ENCODE results near the gene FBXL17.

The FBXL17 gene

GRCh38 chr5:108375768-108376167 is 6.1 kb downstream of the FBXL17 start:
- no peaks in the 10 kb centered on the region for H3K9me3 ChIP-seq (ENCODE audit: control insufficient read depth, insufficient read depth, low read depth, low read length)
- CTCF ChIA-PET, result interaction anchor here (0.6 kb wide), 1 partner anchor 497 kb away, joined by 3 read pairs; no protein-coding TSS in a partner anchor
- no peaks in the 10 kb centered on the region for H3K36me3 ChIP-seq (ENCODE audit: control insufficient read depth in 2 of 2, insufficient read depth in 1 of 2, low read length in 2 of 2)
- TF ChIP-seq ZNF366 (tag by site-specific recombination; conservative IDR thresholded peaks at IDR 0.05), result no peak
- TF ChIP-seq ZNF157 (tag by site-specific recombination; IDR thresholded peaks at IDR 0.05), result 0 out of 2 replicates have a peak, but pooled peaks have one; percentile 43
- TF ChIP-seq SETDB1 (IDR thresholded peaks at IDR 0.05; ENCODE audit: insufficient read length, low read length), result peak; percentile 44
- no peak overlapping the region for H3K27ac ChIP-seq (ENCODE audit: extremely low read depth, low read depth, low read length)
- H3K4me3 ChIP-seq (ENCODE audit: low read depth, low read length), result no peak overlapping the region
- peaks cover 5% of the 10 kb centered on the region; the same call in 1 of the 2 replicates for H3K4me1 ChIP-seq (ENCODE audit: control insufficient read depth, insufficient read depth, low read length)
- POLR2A ChIA-PET, result no interaction called here

DNA sequence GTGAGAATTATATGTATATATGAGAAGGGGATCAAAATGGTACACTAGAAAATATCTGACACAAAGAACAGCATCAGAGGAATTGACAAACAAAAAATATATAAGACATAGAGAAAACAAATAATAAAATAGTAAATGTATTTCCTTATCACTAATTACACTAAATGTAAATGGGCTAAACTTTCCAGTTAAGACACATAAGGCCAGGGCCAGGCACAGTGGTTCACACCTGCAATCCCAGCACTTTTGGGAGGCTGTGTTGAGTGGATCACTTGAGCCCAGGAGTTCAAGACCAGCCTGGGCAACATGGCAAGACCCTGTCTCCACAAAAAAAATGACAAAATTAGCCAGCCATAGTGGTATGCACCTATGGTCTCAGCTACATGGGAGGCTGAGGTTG is 8.5 kb downstream of the FBXL17 start:
- no peaks in the 10 kb centered on the region for H3K36me3 ChIP-seq (ENCODE audit: control insufficient read depth in 2 of 2, insufficient read depth in 1 of 2, low read length in 2 of 2)
- ChIA-PET CTCF (no interaction called here), POLR2A (no interaction called here)
- no peak overlapping the region for H3K4me3 ChIP-seq (ENCODE audit: low read depth, low read length)
- TF ChIP-seq SETDB1 (IDR thresholded peaks at IDR 0.05; ENCODE audit: insufficient read length, low read length), result peak; percentile 49
- no peak for TF ChIP-seq SP7 (tag by site-specific recombination; IDR thresholded peaks at IDR 0.05)
- H3K27ac ChIP-seq (ENCODE audit: extremely low read depth, low read depth, low read length), result no peak overlapping the region
- no peaks in the 10 kb centered on the region for H3K9me3 ChIP-seq (ENCODE audit: control insufficient read depth, insufficient read depth, low read depth, low read length)
- peaks cover 4% of the 10 kb centered on the region; the same call in 1 of the 2 replicates for H3K4me1 ChIP-seq (ENCODE audit: control insufficient read depth, insufficient read depth, low read length)

GRCh38 chr5:108372369-108372768 is 9.5 kb downstream of the FBXL17 start:
- Histone ChIP-seq H3K4me3 (ENCODE audit: low read depth, low read length) (no peak overlapping the region), H3K36me3 (ENCODE audit: control insufficient read depth in 2 of 2, insufficient read depth in 1 of 2, low read length in 2 of 2) (no peaks in the 10 kb centered on the region), H3K9me3 (ENCODE audit: control insufficient read depth, insufficient read depth, low read depth, low read length) (no peaks in the 10 kb centered on the region), H3K27ac (ENCODE audit: extremely low read depth, low read depth, low read length) (no peak overlapping the region), H3K4me1 (ENCODE audit: control insufficient read depth, insufficient read depth, low read length) (peaks cover 14% of the 10 kb centered on the region)
- CTCF ChIA-PET, result no interaction called here
- TF ChIP-seq ZNF645 (tag by site-specific recombination; IDR thresholded peaks at IDR 0.05) (no peak), ZNF558 (tag by site-specific recombination; IDR thresholded peaks at IDR 0.05) (peak; percentile 49; the same call in 1 of the 2 replicates), SETDB1 (IDR thresholded peaks at IDR 0.05; ENCODE audit: insufficient read length, low read length) (peak; percentile 84), SCRT1 (tag by site-specific recombination; IDR thresholded peaks at IDR 0.05; ENCODE audit: borderline replicate concordance) (no peak)
- POLR2A ChIA-PET, result interaction anchor here (1.3 kb wide), 1 partner anchor 8 kb away, joined by 3 read pairs; no protein-coding TSS in a partner anchor

DNA sequence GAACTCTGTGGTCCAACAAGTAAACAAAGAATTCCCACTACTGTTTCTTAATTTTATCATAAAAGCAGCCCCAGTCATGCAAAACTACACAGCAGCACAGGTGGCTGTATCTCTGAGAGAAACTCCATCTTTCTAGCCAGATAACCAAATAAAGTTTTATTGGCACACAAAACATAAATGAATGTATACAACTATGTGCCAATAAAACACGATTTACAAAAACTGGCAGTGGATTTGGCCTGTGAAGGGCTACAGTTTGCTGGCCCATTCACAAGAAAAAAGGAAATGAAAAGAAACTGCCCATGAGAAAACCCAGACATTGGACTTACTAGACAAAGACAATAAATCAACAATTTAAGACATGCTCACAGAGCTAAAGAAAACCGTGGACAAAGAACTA is 10.6 kb downstream of the FBXL17 start:
- ChIA-PET CTCF (interaction anchor here (0.6 kb wide), 1 partner anchor 71 kb away, joined by 4 read pairs; no protein-coding TSS in a partner anchor), POLR2A (interaction anchor here (1.3 kb wide), 1 partner anchor 9 kb away, joined by 3 read pairs; no protein-coding TSS in a partner anchor)
- Histone ChIP-seq H3K9me3 (ENCODE audit: control insufficient read depth, insufficient read depth, low read depth, low read length) (no peaks in the 10 kb centered on the region), H3K27ac (ENCODE audit: extremely low read depth, low read depth, low read length) (no peak overlapping the region), H3K4me1 (ENCODE audit: control insufficient read depth, insufficient read depth, low read length) (peaks cover 19% of the 10 kb centered on the region), H3K36me3 (ENCODE audit: control insufficient read depth in 2 of 2, insufficient read depth in 1 of 2, low read length in 2 of 2) (no peaks in the 10 kb centered on the region), H3K4me3 (ENCODE audit: low read depth, low read length) (no peak overlapping the region)
- TF ChIP-seq ZNF792 (tag by site-specific recombination; IDR thresholded peaks at IDR 0.05) (no peak), ZBTB21 (tag by site-specific recombination; IDR thresholded peaks at IDR 0.05) (no peak), ZSCAN4 (tag by site-specific recombination; IDR thresholded peaks at IDR 0.05) (no peak), ZNF19 (tag by site-specific recombination; IDR thresholded peaks at IDR 0.05; ENCODE audit: low read depth) (no peak)
- TF ChIP-seq, protein P1, sequence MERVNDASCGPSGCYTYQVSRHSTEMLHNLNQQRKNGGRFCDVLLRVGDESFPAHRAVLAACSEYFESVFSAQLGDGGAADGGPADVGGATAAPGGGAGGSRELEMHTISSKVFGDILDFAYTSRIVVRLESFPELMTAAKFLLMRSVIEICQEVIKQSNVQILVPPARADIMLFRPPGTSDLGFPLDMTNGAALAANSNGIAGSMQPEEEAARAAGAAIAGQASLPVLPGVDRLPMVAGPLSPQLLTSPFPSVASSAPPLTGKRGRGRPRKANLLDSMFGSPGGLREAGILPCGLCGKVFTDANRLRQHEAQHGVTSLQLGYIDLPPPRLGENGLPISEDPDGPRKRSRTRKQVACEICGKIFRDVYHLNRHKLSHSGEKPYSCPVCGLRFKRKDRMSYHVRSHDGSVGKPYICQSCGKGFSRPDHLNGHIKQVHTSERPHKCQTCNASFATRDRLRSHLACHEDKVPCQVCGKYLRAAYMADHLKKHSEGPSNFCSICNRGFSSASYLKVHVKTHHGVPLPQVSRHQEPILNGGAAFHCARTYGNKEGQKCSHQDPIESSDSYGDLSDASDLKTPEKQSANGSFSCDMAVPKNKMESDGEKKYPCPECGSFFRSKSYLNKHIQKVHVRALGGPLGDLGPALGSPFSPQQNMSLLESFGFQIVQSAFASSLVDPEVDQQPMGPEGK (tag by site-specific recombination; IDR thresholded peaks at IDR 0.05), result no peak
- TF ChIP-seq, protein P2, sequence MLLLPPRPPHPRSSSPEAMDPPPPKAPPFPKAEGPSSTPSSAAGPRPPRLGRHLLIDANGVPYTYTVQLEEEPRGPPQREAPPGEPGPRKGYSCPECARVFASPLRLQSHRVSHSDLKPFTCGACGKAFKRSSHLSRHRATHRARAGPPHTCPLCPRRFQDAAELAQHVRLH (tag by site-specific recombination; IDR thresholded peaks at IDR 0.05), result no peak
